Measurements from ENCODE around the gene ST3GAL3.
"Not testable (repeated sequence)": the region's sequence is repeated elsewhere in the genome, so short reads cannot be mapped to it uniquely, and the experiment has no call there.

ST3GAL3 gene

GRCh38 chr1:43703836-43704235 is 3.5 kb upstream of the ST3GAL3 start:
- DNase-seq (ENCODE audit: low read depth): no peak

DNA sequence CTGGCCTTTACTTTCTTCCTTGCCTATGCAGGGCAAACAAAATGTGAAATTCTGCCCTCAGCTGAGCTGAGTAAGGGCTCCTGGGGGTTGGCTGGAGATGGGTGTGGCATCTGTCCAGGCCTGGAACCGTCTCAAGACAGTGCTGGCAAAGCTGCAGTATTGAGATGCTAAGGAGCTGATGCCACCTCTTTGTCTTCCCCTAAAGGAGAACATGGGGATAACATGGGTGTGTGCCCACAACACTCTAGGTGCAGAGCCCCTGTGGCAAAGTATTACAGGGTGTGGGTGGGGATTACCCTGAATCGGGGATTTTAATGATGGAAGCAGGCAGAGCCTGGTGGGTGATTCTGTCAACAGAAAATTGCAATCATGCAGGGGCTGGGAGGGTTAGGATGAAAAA is 2.5 kb upstream of the ST3GAL3 start:
- no peak for DNase-seq (ENCODE audit: low read depth)

DNA sequence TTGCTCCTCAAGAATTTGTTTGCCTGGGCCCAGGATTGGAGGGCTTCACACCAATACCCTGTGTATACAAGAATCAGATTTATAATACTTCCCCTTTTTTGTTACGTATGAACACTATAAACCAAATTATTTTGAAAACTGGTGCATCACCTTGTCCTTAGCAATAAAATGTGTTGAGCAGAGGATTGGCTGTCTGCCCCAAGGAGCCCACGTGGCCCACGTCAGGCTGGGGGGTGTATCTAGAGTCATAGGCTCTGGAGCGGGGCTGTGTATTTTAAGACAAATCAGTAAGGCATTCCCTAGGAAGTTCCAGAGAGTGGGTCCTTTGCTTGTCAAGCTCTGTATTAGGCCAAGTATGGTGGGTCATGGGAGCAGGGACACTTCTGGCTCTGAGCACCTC is 2.0 kb upstream of the ST3GAL3 start:
- DNase-seq (ENCODE audit: low read depth): no peak

DNA sequence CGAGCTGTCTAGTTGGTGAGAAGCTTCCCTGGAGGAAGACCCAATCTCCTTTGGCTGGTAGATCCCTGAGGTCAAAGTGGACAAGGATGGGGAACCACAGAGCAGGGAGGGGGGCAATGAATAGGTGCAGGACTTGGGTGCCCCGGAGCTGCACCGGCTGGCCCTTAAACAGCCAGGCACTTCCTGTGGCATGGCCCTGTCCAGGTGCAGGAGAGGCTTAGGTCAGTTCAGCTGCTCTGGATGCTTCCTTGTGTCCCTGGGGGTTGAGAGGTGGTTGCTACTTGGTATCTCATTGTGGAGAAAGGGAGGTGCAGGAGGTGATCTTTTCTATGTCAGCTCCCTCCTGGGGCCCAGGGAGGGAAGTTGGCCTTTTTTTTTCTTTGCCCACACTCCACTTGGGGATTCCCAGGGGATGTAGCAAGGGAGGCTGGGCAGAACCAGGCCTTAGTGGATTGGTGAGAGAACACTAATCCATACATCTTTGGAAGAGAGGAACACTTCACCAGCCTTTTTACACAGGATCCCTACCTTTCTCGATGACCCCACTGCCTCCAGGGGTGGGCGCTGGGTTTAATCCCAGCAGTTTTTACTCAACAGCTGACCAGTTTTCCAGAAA is 1.2 kb upstream of the ST3GAL3 start:
- DNase-seq (ENCODE audit: low read depth): no peak

DNA sequence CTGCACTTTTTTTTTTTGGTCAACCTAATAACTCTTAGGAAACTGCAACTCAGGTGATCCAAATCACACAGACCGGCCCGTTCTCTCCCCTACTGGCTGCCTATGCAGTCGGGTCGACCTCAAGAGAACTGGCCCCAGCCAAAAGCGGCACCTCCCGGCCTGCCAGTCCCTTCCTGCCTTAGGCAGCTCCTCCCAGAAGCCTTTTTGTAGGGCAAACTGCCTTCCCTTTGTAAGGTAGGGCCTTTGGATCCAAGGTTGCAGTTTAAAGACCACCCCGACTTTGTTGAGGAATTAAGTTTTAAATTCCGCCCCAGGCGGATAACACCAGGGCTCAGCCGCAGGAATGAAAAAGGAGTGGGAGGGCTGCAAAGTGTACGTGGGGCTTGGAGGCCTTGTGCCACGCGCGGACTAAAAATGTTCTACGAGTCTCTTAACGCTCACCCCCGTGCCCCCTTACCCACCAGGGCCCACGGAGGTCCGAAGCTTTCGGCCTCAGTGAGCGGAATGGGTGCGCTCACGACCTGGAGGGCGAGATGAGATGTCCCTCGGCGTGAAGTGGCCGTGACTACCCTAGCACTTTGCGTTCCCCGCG is 642 bp upstream of the ST3GAL3 start:
- DNase-seq (ENCODE audit: low read depth): peak; percentile 5

DNA sequence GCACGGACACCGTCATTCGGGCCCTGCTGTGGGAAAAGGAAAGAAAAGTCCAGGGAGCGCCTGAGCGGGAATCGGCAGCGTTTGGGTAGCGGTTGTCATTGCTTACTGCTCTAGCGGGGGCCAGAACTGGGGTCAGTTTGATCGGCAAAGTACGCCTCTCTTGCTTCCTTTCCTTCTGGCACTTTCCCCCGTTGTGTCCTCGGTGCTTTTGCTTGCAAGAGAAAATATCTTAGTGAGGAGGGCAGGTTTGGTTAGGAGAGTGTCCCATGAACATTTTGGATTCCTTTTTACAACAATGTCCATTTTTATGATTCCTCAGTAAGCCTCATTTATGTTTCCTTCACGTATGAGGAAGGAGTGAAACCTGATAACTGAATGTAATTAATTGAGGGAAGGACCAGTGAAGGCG is 670 bp downstream of the ST3GAL3 start:
- no peak for DNase-seq (ENCODE audit: low read depth)

DNA sequence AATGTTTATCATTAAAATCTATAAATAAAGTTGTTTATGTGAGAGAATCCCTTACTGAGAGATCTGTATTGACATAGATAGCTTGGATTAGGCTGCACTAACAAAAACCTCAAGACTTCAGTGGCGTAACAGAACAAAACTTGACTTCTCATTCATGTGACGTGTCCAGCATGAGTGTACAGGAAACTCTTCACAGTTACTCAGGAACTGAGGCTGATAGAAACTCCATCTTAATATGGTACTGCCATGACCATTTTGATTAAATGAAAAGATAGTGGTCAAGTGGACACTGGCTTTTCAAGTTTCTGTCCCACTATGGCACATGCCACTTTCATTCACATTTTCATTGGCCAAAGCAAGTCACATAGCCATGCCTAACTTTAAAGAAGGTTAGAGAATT is 3.7 kb downstream of the ST3GAL3 start:
- no peak for DNase-seq (ENCODE audit: low read depth)

GRCh38 chr1:43711524-43712386 is 4.4 kb downstream of the ST3GAL3 start:
- DNase-seq (ENCODE audit: low read depth): no peak

- no peak for DNase-seq (ENCODE audit: low read depth)
Measured at GRCh38 chr1:43716559-43717281, 9.4 kb downstream of the ST3GAL3 start.

DNA sequence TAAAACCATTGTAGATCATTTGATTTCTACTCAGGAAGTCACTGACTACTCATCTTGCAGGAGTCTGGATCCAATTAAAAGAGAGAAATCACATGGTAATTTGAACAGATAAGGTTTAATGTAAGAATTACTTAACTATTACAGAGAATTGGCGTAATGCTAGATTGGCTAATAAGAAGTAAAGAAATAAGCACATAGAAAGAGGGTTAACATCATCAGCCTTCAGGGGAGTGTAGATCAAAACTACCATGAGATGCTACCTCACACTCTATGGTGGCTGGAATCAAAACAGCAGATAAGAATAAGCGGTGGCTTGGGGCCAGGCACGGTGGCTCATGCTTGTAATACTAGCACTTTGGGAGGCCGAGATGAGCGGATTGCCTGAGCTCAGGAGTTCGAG is 11.7 kb downstream of the ST3GAL3 start:
- DNase-seq (ENCODE audit: low read depth): no peak

- not testable (repeated sequence) for DNase-seq (ENCODE audit: low read depth)
Measured at GRCh38 chr1:43719670-43720419, 12.5 kb downstream of the ST3GAL3 start.

DNA sequence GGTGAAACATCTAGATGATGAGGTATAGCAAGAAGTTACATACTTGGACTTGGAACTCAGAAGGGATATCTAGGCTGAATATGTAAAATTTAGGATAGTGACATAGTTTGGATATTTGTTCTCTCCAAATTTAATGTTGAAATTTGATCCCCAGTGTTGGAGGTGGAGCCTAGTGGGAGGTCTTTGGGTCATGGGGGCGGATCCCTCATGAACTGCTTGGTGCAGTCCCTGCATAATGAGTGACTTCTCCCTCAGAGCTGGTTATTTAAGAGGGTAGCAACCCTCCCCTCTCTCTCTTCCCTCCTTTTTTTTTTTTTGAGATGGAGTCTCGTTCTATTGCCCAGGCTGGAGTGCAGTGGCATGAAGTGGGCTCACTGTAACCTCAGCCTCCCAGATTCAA is 15.5 kb downstream of the ST3GAL3 start:
- DNase-seq (ENCODE audit: low read depth): no peak

GRCh38 chr1:43729816-43730463 is 22.6 kb downstream of the ST3GAL3 start:
- DNase-seq (ENCODE audit: low read depth): no peak

DNA sequence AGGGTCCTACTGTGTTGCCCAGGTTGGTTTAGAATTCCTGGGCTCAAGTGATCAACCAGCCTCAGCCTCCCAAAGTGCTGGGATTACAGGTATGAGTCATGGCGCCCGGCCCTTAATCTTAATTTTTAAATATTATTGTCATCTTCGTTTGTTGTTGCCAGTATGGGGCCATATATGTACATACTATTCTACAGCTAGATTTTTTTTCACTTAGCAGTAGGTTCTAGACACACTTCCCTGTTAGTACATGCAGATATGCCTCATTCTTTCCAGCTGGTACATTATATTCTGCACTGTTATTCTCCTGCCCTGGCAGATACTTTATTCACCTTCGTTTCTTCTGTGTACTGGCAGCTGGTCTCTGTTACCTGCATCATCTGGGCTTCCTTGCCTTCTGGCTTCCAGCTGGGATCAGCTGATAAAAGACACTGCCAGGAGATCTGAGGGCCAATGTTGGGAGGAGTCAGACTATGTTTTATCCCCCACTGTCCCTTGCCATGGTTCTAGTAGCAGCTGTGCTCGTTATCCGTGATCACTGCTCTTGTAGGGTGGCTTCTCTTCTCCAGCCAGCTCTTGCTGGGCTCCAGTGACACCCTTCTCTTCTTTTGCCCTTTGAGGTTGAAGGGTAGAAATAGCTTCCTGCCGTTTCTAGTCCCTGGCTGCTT is 24.7 kb downstream of the ST3GAL3 start:
- no peak for DNase-seq (ENCODE audit: low read depth)

DNA sequence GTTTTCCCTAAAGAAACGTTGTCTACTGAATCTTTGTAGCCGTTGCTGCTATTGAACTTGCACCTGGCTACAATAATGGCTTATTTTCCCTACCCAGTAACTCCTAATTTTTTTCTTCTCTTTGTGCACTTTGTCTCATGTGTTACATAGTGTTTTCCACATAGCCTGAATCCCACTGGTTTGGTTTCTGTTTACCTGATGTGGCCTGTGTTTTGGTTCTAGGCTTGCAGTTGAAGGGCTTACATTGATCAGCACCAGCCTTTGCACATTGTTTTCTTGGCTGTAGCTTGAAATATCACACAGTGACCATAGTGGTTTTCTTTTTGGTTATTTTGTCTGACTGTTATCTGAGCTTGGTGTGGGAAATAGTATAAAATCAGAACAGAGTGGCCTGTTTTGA is 29.5 kb downstream of the ST3GAL3 start:
- DNase-seq (ENCODE audit: low read depth): no peak

GRCh38 chr1:43742026-43742425 is 34.7 kb downstream of the ST3GAL3 start:
- no peak for DNase-seq (ENCODE audit: low read depth)

- DNase-seq (ENCODE audit: low read depth): no peak
Measured at GRCh38 chr1:43743206-43743605, 35.9 kb downstream of the ST3GAL3 start.

DNA sequence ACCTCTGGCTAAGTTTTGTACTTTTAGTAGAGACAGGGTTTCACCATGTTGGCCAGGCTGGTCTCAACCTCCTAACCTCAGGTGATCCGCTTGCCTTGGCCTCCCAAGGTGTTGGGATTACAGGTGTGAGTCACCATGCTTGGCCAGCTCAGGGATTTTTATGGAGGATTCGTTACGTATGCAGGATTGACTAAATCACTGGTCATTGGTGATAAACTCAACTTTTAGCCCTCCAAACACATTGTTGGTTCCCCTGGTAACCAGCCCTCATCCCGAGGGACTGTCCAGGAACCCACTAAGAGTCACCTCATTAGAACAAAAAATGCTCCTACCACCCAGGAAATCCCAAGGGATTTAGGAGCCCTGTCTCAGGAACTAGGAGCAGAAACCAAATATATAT is 40.4 kb downstream of the ST3GAL3 start:
- DNase-seq (ENCODE audit: low read depth): no peak

GRCh38 chr1:43750083-43750482 is 42.7 kb downstream of the ST3GAL3 start:
- no peak for DNase-seq (ENCODE audit: low read depth)

GRCh38 chr1:43753422-43753821 is 46.1 kb downstream of the ST3GAL3 start:
- DNase-seq (ENCODE audit: low read depth): no peak

GRCh38 chr1:43754892-43755291 is 47.6 kb downstream of the ST3GAL3 start:
- DNase-seq (ENCODE audit: low read depth): no peak

All from activated T-cell treated with anti-CD3 and anti-CD28 coated beads for 24 hours (primary cell).